SK-N-MC (cell line): ENCODE results near the gene P2RY4.

Source experiments
- EZH2 ChIP-seq: fragments of 200-600 bp; sonication (generic); IDR thresholded peaks from one replicate; pipeline ENCODE4 v1.6.1; 2017; ENCODE audit warnings: antibody characterized with exemption
- POLR2AphosphoS5 ChIP-seq: IDR thresholded peaks from 2 replicates; pipeline ENCODE4 v1.6.1; 2012; ENCODE audit warnings: mild to moderate bottlenecking, low read depth, low read length, borderline replicate concordance

GRCh38 chrX:70241501-70241900 is 18.5 kb downstream of the P2RY4 start:
- TF ChIP-seq POLR2AphosphoS5: no peak
- no peak for TF ChIP-seq EZH2
